Neural cell (in vitro differentiated cells): ENCODE data around the gene SAA1.
"Not testable (repeated sequence)": the region's sequence is repeated elsewhere in the genome, so short reads cannot be mapped to it uniquely, and the experiment has no call there.

Experiments
- CTCF ChIP-seq: fragments of 450-650 bp; IDR thresholded peaks from 2 replicates; pipeline ENCODE4 v1.5.1; 2014; ENCODE audit warnings: antibody characterized with exemption, mild to moderate bottlenecking, moderate library complexity; ENCODE audit not compliant: poor library complexity, severe bottlenecking
- POLR2AphosphoS5 ChIP-seq: IDR thresholded peaks from 2 replicates; pipeline ENCODE4 v1.6.1; 2012
- RAD21 ChIP-seq: fragments of 450-650 bp; conservative IDR thresholded peaks from 2 replicates; pipeline ENCODE4 v1.6.1; 2014; ENCODE audit warnings: antibody characterized with exemption, mild to moderate bottlenecking, moderate library complexity
- REST ChIP-seq: IDR thresholded peaks from 2 replicates; pipeline ENCODE4 v1.6.1; 2012; ENCODE audit warnings: borderline replicate concordance

DNA sequence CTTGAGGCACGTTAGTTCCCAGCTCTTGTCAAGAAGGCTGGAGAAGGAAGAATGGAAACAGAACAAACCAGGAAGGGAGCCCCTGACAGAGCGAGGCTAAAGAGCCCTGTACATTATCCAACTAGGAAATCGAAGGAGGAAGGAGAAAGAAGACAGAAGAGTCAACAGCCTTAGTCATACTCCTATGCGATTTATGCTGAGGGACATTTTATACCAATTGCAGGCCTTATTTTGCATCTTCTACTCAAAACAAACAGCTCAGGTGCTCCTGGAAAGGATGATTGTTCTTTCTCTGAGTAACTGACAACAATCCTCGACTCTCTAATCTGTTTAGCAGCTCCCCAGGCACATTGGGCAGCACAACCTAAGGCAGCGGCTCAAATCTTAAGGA is 18.9 kb upstream of the SAA1 start:
- not testable (repeated sequence) for TF ChIP-seq CTCF, POLR2AphosphoS5, REST, RAD21
